Cerebellar nuclear complex (tissue), 1 donor: Measurements from ENCODE around the gene METTL1.
A peak's percentile ranks its signal among the peaks of the same experiment; 100 is the strongest.

Experiments
- DNase-seq, 2 experiments: peaks; one replicate each; lab custom pipeline; 2025; lab: John Stamatoyannopoulos, UW

METTL1 gene

DNA sequence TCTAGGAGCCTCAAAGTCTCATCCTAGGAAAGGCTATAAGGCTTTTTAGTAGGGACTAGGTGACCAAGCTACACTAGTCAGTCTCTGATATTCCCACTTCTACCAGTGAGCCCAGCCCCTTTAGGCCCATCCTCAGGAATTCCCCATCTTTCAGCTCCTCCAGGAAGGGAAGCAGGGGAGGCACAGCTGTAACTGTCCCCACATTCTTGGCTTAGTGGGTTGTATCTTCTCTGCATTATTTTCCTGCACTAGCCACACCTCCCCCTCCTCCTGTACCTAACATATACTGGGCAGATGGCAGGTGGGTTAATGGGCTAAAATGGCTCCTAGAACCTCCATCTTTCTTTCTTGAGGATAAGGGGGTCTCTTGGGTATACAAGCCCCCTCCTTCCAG, 4.6 kb downstream of the METTL1 start:
- no peak for DNase-seq

DNA sequence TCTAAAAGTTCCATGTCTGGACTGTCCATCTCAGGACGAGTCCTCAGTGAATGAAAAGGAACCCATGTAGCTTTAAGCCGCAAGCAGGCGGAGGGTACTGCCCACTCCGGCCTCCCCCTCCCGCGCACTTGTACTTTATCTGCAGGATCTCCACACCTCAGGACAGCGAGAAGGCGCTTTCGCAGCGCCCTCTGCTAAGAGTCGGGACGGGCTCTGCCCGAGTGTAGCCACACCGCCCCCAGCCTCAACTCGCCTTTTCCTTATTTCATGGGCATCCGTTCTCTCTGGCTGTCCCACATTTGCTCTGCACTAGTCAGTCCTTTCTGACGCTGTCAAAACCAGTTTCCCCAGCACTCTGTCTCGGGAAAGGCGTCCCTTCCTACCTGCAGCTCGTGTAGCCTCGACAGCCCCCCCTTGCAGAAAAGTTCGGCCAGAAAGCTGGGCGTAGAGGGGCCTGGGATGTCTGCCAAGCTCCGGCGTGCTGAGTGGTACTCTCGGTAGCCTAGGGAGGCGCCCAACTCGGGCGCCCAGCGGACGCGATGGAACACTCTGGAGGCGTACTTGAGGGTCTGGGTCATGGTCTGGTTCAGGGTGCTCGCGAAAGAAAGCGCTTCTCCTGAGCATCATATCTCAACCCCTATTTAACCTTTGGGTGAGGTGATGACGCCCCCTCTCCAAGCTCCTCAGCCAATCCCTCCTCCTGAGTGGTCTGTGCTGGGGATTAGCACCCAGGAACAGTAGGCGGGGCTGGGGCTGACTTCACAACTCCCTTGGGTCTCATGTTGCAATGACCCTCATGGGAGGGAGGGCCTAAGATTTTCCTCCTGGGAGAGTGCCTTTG, 5.2 kb downstream of the METTL1 start, which contains the start of gene CYP27B1:
Gene CYP27B1, minus strand, starts transcription at position 615 of the 841 bp plus-strand sequence. Its CDS starts 37 bp downstream, at position 578.
- DNase-seq = no peak

DNA sequence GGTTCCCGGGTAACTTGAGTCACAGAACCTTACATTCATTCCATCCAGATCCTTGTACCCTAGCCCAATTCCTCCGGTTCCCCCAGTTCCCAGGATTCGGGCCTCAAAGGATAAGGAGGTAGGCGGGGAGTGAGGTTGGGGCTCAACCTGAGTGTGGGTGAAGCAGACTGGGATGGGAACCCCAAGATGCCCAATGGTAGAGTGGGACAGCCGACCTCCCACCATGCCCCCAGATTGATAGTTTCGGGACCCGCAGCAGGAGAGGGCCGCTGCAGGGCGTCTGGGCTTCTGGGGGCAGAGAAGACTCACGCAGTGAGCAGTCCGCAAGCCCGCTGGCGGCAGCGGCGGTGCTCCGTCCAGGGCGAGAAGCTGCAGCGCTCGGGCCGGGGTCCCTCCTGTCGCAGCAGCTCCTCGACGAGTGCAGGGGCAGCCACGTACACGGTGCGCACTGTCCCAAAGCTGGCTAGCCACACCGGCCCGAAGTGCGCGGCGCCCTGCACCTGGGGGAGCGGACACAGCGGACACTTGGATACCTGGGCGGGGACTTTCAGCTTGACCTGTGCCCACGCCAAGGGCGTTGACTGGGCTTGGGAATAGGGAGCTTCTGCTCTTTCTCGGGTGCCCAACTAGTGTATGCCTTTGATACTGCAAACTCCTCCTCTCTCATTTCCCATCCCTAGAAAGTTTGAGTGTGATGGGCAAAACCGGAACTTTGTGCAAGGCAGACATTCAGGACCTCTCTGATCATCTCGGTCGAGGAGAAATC, 6.0 kb downstream of the METTL1 start:
- no peak for DNase-seq

DNA sequence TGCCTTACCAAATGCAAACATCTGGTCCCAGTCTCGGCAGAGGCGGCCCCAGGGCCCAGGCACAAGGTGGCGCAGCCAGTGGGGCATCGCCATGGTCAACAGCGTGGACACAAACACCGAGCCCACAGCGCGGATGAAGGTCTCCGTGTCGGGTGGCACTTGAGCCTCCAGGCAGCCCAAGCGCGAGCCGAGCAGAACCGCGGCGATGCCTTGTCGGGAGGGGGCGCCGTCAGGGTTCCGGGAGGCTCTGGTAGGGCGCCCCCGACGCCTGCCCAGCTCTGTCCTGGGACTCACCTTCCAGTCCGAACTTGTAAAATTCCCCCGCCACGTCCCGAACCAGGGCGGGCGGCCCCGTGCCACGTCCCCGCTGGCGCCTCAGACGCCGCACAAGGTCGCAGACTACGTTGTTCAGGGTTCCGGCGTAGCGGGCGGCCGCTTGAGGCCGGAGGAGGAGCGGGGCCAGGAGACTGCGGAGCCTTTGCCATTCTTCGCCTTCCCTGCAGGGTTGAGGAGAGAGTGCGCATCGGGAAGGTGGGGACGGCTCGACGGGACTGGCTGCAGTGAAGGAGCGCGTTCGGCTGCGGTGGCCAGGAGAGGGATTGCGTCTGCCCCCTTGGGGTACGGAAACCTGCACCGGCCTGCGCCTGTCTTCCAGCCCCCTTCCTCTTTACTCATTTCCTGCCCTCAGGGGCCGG, 6.8 kb downstream of the METTL1 start:
- no peak for DNase-seq

DNA sequence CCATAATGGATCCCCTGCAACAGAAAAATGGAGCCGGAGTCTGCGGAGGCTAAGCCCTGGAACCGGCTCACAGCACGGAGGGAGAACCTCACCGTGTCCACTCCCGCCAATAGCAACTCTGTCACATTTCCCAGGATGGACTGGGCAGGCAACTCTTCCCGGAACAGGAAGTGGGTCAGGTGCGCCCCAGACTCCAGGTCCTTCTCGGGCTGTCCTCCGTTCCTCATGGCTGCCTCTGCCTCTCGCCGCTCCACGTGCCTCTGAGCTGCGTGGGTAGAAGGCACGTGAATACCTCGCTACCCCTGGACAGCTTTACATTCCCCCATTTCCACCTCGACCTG, 7.3 kb downstream of the METTL1 start:
- no peak for DNase-seq

DNA sequence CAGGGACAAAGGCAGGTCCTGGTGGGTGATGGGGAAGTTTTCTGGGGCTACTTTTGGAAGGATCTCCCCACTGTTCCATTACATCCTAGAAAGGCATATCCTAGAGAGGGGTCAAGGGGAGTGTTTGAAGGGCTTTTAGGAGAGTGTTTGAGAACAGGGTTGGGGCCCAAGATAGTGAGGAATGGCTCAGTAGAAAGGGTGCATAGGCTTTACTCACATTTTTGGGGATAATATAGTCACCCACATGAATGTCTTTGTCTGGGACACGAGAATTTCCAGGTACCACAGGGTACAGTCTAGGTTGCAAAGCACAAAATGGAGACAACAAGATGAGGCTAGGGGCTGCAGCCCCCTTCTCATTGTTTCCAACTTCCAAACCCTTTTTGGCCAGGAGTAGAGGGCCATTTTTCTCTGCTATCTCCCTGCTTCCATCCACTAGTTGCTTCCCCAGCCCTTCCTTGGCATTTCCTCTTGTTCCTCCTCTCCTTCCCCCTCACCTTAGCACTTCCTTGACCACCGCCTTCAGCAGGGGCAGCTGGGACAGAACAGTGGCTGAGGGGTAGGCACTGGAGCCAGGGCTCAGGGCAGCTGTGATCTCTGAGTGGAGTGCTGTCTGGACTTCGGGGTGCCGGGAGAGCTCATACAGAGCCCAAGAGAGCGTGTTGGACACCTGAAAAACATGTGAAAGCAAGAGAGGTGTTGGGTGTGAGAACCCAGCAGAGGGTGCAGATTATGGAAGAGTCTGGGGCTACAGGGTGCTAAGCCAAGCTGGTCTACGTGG, 7.8 kb downstream of the METTL1 start:
- no peak for DNase-seq

DNA sequence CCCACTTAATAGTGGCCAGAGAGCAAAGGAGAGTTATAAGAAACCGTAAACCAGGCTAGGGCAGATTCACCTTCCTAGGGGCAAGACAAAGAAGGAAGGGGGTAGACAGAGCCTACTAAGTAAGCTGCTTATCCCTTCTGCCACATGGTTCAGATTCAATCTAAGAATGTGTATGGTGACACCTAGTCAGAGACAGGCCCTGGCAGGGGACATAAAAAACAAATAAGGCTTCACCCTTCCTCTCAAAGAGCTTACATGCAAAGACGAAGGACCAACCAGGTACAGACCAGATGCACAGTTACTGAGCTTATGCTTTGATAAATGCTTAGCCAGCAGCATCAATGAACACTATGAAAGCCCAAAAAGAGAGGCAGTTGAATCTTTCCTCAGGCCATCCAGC, 9.4 kb downstream of the METTL1 start:
- DNase-seq = no peak

DNA sequence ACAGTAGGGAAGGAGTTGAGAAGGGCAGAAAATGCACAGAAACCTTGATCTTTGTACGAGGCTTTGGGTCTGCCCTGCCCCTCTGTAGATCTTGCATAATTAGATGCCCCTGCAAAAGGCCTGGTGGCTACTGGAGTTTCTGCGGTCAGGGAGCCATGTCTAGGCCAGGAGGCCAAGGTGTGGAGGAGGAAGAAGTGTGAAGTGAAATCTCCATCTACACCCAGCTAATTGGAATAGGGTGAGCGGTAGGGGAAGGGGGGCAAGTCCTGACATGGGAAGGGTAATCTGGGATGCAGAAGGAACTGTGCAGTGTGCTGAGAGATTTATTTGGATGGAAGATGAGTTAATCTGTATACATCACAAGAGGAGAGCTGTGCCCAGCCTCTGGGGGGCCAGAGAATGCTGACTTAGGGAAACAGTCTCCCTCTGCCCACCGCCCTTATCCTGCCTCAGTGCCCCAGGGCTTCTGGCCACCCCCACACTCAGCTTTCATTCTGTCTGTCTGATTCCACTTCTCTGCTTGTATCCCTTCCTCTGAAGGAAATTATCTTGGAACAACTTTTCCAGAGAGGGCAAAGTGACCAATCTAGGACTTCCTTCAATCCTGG, 10.4 kb downstream of the METTL1 start:
- DNase-seq = no peak

DNA sequence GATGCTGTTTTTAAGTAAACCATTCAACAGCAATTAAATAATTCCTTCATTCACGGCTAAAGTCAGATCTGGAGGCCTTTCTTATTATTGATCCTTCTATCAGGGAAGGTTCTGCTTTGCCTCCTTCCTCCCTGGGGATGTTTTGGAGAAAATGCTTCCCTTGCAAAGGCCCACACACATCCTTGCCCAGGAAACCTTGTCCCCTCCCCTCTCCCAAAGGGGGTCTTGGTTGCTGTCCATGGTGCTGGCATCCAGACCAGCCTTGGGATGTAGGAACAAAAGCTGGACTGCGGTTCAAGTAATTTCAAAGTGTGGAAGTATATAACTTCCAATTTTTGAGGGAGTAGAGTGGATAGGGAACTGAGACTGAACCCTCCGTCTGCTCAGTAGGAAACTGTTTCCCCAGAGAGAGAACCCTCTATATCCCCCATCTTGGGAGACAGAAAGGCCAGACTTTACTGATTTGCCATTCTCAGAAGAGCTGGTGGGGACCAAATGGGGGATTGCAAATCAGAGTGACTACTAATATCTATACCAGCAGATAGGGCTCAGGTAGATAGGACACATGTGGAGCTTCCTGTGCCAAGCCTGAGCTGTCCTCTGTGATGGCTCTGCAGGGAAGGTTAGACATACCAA, 11.4 kb downstream of the METTL1 start:
- no peak for DNase-seq

DNA sequence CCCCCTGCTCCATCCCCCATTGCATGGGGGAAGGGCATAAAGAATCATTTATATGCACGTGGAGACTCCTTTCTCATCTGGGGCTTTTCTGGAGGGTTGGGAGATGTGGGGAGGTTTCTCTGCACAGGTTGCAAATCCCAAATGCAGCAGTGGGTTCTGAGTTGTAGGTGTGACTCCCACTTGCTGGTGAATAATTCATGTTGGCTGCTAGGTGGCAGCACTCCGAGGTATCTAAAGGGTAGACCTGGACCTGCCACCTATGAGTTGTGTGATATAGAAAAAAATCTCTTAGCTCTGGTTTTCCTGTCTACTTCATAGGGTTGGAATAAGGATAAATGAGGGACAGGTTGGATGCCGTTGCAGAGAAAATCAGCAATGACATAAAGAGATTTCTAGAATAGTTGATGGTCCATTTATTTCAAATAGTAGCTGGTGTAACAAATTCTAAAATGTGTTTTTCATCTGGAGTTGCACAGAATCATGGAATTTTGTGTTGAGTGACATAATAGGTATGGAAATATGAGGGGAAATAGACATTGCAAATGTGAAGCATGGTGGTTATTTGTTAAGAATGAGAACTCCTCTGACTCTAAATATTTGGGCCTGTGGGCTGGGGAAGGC, 12.4 kb downstream of the METTL1 start:
- DNase-seq = no peak

DNA sequence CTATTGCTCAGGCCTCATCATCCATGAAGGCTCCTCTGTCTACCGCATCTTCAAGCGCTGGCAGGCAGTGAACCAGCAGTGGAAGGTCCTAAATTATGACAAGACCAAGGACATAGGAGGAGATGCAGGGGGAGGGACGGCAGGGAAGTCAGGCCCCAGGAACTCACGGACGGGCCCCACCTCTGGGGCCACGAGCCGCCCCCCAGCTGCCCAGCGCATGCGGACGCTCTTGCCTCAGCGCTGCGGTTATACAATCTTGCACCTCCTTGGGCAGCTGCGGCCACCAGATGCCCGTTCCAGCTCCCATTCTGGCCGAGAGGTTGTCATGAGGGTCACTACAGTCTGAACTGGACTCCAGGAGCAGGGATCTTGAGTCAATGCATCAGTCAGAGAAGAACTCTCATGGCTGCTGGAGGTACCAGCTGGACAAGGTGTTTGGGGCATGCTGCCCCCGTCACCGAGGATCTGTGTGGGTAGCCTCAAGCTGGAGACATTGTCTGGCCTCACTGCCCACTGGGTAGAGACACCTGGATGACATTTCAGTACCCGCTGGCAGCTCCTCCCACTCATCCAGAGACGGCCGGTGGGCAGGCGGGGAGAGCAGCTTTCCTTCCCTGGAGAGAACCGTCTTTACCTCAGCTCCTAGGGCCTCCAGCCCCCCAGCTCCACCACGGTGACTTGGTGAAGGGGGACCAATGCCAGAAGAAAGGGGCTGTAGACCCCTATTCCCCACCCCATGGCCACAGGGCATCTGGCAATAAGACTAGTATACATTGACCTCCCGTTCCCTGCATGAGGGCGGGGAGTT, 13.1 kb downstream of the METTL1 start:
- no peak for DNase-seq

DNA sequence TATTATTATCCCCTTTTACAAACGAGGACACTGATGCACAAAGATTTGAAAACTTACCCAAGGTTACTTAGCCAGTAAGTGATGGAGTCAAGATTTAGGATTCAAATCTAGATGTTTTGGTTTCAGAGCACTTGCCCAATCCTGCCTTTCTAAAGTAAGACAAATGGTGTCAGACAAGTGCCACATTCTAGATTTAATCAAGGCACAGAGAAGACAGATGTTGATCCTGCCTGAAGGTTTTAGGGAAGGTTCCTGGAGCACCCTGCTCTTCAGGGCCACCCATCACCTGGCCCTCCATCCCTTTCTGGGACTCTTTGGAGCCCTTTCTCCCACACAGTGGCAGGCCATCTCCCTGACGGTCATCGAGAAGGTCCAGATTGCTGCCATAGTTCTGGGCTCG, 14.1 kb downstream of the METTL1 start:
- no peak for DNase-seq

DNA sequence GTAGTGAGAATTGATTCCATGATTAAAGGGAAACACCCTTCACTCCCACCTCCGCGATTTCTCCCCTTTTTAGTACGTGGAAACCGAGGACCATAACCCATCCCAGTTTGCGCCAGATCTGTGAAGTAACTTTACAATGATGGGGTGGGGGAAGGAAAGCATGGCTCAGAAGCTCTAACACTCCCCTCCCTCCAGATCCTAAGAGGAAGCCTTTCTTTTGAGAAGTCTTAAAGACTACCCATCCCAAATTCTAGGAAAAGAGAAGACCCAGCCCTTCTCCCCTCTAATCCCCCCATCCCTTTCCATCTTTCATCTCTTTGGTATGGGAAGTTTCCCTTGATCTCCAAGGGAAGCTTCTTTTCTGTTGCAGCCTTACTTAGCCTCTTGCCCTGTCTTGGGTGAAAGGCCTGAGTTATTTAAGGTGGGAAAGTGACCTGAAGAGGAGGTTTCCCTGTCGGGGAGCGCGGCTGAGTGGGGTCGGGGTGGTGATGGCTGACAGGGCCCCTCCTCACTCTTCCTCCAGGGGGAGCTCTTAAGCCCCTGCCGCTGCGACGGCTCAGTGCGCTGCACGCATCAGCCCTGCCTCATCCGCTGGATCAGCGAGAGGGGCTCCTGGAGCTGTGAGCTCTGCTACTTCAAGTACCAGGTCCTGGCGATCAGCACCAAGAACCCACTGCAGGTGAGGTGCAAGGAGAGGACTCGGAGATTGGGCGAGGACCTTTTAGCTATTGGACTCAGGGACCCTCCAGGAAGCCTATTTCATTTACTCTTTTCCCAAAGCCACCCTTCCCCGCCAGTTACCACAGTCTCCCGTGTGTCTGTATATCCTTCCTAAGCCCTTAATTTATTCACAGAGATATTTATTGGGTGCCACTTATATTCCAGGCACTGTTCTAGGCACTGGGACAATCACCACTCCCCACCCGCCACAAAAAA, 15.2 kb downstream of the METTL1 start:
- DNase-seq = no peak

DNA sequence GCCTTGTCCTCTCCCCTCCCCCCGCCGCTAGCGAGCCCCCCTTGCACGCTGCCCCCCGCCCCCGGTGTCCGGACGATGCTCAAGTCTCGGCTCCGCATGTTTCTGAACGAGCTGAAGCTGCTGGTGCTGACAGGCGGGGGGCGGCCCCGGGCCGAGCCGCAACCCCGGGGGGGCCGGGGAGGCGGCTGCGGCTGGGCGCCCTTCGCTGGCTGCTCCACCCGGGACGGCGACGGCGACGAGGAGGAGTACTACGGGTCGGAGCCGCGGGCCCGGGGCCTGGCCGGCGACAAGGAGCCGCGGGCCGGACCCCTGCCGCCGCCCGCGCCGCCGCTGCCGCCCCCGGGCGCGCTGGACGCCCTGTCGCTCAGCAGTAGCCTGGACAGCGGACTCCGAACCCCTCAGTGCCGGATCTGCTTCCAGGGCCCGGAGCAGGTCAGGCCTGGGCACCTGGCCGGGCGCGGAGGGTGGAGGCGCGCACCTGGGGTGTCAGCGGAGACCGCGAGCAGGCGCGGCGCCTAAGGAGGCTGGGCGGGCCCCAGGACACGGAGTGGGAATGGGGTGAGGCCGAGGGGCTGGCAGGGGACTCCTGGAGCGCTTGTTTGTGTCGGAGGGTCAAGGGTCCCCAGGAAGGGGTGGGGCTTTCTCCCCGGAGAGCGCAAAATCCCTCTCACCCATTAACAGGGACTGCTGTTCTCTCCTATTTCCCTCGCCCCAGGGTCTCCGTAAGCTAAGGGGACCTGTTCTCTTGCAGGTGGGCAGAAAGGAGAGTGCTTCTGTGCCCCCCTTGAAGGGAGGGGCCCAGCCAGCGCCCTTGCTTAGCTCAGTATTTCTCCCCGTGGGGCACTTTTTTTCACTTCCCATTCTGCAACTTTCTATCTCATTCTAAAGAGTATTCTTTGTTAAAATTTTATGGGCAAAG, 16.2 kb downstream of the METTL1 start:
- DNase-seq = no peak

DNA sequence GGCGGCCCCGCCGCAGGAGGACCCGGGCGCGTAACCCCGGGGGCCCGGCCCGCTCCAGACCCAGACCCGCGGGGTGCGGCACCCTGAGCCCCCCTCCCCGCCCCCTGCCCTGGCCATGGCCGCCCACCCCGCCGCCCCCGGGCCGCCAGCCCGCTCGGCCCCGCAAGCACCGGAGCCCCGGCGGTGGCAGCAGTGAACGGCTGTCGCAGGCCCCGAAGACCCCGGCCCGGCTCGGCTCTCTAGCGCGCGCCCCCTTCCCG, 16.8 kb downstream of the METTL1 start:
- DNase-seq = no peak

DNA sequence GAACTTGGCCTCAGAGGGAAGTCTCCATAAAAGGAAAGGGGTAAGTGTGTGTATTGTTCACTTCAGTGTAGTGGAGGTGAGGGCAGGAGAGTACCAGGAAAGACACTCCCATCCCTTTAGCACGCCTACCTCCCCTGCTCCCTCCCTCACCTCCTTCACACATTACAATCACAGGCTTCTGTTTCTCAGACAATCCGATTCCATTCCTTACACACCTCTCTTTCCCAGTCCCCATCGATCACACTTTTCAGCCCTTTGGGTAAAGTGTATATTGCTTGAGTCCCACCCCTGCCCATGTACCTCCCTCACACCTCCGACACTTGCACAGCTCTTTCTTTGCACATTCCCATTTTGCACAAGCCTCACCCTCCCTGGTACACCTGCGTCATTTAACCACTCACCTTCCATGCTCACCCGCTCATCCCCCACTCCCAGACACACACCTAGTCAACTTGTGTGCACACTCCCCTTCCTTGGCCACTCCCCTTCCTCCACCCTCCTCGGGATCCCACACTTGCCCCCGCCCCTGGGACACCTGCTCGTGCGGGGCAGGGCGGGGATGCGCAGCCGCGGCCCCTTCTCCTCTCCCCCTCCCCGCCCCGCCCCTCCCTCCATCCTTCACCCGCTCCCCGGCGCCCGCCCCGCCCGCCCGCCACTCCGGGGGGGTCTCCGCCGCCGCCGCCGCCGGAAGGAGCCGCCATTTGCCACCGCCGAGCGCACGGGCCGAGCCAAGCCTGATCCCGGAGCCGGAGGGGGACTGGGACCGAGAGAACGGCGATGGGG, 17.3 kb downstream of the METTL1 start, which contains the start of gene MARCHF9:
Gene MARCHF9, plus strand, starts transcription at position 693 of the 783 bp plus-strand sequence. CDS start 426 bp downstream, outside the sequence.
- peak; percentile 4 to 30 for DNase-seq
